Pulmonary artery endothelial cell (primary cell): Measurements from ENCODE around the gene WIF1. TPM values are rescaled to one million over a fixed set of nuclear protein-coding genes. Genes with fewer than 3 reads are reported as not detected.
A peak's percentile ranks its signal among the peaks of the same experiment; 100 is the strongest.

Experiments
- DNase-seq: peaks from one replicate; pipeline ENCODE4 v3.0.0-alpha.2; 2011; ENCODE audit warnings: low read depth, low spot score
- total RNA-seq: library from RNA; depleted of rRNA; stranded (reverse); fragments of >200 nt; gene quantifications from 2 replicates; pipeline ENCODE4 v1.2.3, GENCODE V29; 2014

Gene WIF1
- total RNA-seq, 1 donor from 2014 or later: not detected

GRCh38 chr12:65122703-65123102, 1.6 kb upstream of the WIF1 start:
- DNase-seq: no peak

- no peak for DNase-seq
Observed at GRCh38 chr12:65121956-65122469, 908 bp upstream of the WIF1 start.

DNA sequence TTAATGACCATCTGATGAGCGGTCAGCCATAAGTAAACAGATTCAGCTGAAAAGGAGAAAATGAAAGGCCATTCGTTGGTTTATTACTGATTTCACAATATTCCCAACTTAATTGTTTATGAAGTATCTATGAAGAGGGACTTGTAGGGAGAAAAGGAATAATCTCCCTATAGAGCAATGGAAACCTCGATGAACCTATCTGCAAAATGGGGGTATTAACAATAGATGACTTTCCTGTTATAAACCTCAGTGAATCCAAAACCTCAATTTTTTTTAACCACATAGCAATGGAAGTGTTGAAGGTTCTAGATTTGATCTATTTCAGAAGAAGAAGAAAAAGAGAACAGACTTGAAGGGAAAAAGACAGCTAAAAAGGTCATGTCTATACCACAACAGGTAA, 2.0 kb downstream of the WIF1 start:
- no peak for DNase-seq

GRCh38 chr12:65113621-65114035, 7.5 kb downstream of the WIF1 start:
- DNase-seq: no peak

GRCh38 chr12:65106948-65107347, 14.2 kb downstream of the WIF1 start:
- DNase-seq: no peak

DNA sequence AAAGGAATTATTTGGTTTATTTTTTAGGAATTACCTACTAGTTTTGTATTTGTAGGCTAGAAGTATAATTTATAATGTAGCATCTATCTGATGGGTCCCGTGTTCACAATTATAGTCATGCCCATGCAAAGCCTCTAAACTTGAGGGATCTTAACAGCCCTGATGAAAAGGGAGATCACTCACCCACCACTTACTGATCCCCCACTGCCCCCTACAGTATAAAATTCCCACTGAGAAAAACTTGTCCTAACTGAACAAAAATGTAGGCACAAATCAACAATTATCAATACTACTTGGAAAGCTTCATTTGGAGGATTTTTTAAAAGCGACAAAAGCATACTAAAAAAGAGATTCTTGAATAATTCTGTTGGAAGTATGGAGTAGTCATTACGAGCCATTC, 21.0 kb downstream of the WIF1 start:
- DNase-seq: no peak

DNA sequence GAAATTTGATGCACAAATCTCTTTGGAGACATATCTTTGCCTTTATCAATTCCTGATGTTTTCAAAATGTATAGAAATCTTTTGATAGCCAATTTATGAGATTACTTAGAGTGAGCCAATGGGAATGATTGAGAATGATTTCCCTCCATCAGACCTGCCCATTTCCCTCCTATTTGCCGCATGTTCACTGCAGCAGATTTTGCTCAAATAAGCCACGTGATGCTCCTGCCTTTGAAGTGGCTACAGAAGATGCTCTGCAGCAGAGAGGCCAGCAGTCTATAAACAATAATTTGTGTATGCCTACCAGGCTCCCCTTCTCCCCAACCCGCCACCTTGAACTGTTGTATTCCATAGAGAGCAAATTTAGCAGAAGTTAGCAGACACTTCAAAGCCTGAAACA, 21.9 kb downstream of the WIF1 start:
- no peak for DNase-seq

DNA sequence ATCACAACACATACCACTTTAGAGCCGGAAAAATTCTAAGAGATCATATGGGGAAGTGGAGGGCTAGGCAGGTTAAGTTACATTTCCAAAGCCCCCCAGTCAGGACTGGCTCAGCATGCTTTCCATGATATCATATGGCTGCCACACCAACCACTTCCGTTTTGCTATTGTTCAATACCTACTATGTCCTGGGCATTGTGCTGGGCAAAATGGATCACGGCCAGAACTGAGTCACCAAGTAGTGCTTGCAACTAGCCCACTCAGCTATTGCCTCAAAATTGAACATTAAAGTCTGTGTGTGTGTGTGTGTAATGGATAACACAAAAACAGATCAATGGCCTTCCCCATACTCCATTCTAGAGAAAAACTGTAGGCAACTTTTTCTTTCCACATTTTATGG, 22.7 kb downstream of the WIF1 start:
- DNase-seq: peak; percentile 3

- no peak for DNase-seq
Observed at GRCh38 chr12:65094722-65095121, 26.4 kb downstream of the WIF1 start.

- DNase-seq: no peak
Observed at GRCh38 chr12:65093606-65094005, 27.5 kb downstream of the WIF1 start.

- DNase-seq: no peak
Observed at GRCh38 chr12:65090461-65090860, 30.6 kb downstream of the WIF1 start.

- no peak for DNase-seq
Observed at GRCh38 chr12:65086236-65086635, 34.9 kb downstream of the WIF1 start.

DNA sequence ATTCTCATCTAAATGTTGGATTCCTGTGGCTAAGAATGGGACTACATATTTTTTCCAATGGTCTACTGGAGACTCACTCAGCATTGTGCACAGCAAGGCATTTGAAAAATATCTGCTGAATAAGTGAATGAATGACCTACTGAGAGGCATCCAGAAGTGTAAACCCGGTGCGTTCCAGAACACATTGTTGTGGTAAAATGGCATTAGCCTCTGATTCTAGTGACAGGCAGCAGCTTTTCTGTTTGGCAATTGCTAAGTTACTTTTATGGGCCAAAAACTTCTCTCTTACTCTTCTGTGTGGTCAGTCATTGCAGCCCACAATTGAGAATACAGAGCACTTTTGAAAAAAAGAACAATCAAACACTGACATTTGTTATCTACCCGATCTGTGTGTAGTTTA, 36.5 kb downstream of the WIF1 start:
- DNase-seq: no peak

GRCh38 chr12:65083581-65083980, 37.5 kb downstream of the WIF1 start:
- no peak for DNase-seq

DNA sequence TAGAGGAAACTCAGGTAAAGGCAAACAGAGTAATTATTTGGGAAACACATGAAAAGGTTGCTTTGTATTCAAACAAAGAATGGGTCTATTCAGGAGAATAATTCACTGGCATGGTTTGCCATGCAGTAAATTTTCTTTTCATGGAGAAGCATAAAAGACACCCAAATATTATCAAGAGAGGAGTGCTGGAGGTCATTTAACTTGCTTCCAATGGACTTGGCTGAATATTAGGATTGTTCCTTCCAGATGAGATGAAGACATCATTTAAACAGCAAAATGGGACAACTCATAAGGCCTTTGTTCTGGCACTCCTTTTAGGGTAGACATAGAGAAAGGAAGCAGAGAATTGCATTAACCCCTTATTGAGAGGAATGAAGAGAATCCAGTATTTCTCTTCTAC, 38.7 kb downstream of the WIF1 start:
- no peak for DNase-seq

DNA sequence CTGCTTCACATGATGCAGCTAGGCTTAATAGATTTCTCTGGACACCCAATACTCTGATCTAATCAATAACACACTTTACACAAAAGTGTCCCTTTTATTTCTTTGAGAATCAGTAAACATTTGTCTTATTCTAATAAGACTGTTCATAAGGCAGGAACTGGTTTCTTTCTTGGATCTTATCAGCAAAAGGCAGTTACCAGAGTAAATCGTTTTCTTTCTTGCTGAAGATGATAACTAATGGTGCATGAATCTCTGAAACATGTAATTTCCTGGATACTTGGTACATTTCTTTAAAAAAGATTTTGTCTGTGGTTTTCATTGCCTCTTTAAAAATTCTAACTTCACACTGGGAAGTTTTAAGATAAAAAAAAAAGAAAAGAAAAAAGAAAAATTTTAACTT, 39.6 kb downstream of the WIF1 start:
- DNase-seq: no peak

GRCh38 chr12:65074932-65075331, 46.2 kb downstream of the WIF1 start:
- DNase-seq: no peak

DNA sequence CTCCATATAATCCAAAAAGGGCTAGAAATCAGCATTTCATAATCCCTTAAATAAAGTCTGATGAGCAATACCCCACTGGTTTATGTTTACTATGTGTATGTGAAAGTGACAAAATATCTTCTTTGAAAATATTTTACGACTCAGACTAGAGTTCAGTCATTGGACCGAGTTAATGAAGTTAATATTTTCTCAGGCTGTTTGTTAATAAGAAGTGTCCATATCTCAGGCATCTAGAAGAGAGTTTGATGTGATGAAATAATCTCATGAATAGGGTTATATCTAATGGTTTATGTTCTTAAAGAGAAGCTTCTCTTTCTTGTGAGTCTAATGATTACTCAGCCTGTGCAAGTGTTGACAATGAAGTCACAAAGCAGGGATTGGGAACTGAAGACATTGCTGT, 51.8 kb downstream of the WIF1 start:
- DNase-seq: no peak

DNA sequence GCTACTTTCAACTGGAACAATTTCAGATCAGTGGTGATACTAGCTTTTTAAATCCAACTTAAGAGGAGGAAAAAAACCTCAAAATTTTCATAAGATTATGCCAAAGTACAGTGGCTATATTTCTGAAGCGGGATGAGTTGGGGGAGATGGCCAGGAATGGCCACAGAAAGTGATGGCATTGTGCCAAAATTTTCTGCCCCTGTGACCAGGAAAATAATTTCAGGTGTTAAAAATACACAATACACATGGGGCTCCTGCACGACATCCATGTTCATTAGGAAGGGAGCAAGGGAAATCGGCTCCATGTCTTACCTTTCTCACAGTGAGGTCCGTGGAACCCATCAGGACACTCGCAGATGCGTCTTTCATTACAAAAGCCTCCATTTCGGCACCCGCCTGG, 53.7 kb downstream of the WIF1 start:
- DNase-seq: no peak

DNA sequence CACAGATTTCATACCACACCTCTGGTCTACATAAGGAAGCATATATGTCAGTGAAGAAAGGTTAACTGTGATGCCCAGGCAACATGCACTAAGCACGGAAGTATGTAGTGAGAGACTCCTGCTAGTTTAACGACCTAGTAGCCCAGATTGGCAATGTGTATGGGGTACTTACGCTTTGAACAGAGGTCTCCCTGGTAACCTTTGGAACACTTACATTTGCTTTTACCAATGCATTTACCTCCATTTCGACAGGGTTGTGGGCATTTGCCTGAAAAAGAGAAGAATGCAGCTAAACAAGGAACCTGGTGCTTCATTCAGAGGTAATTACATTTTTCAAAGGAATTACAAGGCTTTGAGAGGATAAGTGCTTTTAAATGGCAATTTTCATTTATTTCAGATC, 65.2 kb downstream of the WIF1 start:
- DNase-seq: no peak

DNA sequence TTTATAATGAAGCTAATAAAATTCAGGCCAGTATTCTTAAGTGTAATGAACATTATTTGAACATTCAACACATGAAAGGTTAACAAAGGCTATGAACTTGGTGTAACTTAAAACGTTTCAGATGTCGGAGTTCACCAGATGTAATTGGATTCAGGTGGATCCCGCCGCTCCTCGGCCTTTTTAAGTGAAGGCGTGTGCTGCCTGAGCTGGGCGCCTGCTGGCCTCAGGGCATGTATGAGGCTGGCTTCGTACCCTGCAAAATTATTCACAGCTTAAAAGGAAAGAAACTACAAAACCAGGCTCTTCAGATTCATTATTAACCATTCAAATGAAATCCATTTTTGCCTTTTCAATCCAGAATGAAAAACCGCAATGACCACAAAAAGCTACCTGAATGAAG, 69.9 kb downstream of the WIF1 start:
- no peak for DNase-seq

DNA sequence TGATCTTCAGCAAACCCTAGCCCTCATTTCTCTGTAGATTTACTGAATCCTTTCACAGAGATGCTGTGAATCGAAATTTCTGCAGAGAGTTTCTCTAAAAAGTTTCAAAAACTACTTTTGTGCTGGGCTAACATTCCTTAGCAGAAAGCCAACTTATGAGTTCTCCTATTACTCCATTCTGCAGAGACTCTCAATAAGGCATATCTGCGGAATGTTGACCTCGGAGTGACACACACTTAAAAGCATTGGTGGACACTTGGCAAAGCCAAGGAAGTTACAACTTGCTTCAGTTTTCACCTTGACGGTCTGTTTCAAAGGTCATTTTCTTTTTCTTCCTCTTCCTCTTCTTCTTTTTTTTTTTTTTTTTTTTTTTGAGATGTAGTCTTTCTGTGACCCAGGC, 75.8 kb downstream of the WIF1 start:
- DNase-seq: no peak

- DNase-seq: no peak
Observed at GRCh38 chr12:65039301-65039700, 81.8 kb downstream of the WIF1 start.

GRCh38 chr12:65025136-65025535, 96.0 kb downstream of the WIF1 start:
- no peak for DNase-seq
